Parietal lobe (tissue), 1 donor: ENCODE results near the gene DCST1. TPM values are rescaled to one million over a fixed set of nuclear protein-coding genes. Genes with fewer than 3 reads are reported as not detected.

ENCODE experiments used
- total RNA-seq: library from RNA; depleted of rRNA; stranded (reverse); fragments of >200 nt; gene quantifications from one replicate; pipeline ENCODE4 v1.2.3, GENCODE V29; 2014

DCST1 gene, protein sequence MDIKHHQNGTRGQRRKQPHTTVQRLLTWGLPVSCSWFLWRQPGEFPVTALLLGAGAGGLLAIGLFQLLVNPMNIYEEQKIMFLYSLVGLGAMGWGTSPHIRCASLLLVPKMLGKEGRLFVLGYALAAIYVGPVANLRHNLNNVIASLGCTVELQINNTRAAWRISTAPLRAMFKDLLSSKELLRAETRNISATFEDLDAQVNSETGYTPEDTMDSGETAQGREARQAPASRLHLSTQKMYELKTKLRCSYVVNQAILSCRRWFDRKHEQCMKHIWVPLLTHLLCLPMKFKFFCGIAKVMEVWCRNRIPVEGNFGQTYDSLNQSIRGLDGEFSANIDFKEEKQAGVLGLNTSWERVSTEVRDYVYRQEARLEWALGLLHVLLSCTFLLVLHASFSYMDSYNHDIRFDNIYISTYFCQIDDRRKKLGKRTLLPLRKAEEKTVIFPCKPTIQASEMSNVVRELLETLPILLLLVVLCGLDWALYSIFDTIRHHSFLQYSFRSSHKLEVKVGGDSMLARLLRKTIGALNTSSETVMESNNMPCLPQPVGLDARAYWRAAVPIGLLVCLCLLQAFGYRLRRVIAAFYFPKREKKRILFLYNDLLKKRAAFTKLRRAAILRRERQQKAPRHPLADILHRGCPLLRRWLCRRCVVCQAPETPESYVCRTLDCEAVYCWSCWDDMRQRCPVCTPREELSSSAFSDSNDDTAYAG
- total RNA-seq = not detected

DNA sequence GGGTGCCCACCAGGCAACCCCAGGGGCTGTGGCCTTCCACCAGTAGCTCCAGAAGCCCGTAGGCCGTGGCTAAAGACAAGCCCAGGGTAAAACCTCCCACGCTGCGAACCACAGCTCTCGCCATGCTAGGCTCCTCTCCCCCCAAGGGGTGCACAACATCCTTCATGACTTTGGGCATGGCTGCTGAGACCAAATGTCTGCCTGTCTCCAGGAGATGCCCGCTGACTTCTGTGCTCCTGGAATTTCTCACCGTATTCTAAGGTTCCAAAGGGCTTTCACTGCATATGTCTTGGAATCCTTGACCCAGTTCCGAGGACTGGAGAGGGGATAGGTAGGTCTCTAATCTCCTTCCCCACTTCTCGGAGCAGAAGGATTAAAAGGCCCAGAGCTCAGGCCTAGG, at the start of gene DCST1, which contains the start of gene DCST2:
DCST1 (plus strand) TSS at position 301 of the 400 bp plus-strand sequence. CDS start 213 bp downstream, outside the sequence.
DCST2 (minus strand) TSS at position 258 of the 400 bp plus-strand sequence; CDS start at position 178, 80 bp downstream.

DNA sequence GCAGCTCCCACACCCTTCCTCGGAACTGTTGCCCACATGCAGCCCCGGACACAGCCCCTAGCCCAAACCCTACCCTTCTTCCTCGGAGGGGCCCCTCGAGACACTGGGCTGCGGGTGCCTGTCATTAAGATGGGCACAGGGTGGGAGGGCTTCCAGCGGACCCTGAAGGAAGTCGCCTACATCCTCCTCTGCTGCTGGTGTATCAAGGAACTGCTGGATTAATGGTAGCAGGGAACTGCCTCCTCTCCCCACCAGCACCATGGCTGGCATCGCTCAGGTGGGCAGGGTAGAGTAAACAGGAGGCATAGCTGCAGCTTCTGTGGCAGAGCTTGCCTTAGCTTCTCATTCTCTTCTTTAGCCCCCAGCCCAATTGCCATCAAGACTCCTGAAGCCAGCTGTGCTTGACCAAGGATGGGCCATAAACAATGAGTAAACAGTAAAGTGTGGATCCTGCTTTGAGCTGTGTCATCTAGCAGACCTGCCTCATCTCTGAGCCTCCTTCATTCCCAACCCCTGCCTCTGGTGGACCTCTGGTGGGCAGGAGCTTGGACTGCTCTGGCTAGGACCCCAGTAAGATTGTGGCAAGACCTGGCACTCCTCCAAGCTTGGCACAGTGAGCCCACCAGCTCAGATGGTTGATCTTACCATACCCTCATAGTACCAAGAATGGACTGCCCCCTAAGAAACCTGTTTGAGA, 39.9 kb upstream of the DCST1 start, which contains the start of gene LENEP:
LENEP (plus strand) TSS at position 15 of the 697 bp plus-strand sequence; CDS start at position 37, 22 bp downstream.

DNA sequence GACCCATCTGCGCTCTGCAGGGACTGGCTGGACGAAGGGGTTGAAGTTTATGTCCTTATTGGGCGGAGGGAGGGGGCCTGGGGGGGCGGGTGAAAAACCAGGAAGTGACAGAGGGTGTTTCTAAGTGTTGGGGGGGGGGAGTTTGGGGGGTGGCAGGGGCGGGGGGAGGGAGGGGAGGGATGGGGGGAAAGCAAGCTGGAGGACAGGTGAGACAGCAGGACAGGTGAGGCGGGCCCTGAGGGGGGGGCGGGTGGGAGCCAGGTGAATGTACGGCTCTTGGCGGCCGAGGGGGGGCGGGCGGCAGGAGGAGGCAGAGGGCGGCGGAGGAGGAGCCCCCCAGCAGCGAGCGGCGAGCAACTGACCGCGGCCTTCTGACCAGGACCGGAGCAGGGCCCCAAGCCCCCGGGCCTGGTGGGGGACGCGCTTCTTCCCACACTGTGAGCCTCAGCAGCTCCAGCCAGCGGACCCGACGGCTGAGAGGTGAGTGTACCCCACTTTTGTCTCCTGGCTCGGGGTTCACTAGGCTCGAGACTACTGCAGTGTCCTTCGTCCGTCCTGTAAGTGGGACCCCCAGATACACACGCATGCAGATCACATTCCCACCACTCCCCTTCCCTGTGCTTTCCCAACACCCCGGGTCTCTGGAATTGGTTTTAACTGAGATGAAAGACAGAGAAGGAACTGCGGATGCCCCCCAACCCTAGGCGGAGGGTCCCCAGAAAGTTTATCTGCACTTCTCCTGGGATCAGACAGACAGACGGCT, 31.0 kb upstream of the DCST1 start, which contains the start of gene ZBTB7B:
ZBTB7B (plus strand) TSS at position 339 of the 763 bp plus-strand sequence. CDS start 11,859 bp downstream, outside the sequence.

DNA sequence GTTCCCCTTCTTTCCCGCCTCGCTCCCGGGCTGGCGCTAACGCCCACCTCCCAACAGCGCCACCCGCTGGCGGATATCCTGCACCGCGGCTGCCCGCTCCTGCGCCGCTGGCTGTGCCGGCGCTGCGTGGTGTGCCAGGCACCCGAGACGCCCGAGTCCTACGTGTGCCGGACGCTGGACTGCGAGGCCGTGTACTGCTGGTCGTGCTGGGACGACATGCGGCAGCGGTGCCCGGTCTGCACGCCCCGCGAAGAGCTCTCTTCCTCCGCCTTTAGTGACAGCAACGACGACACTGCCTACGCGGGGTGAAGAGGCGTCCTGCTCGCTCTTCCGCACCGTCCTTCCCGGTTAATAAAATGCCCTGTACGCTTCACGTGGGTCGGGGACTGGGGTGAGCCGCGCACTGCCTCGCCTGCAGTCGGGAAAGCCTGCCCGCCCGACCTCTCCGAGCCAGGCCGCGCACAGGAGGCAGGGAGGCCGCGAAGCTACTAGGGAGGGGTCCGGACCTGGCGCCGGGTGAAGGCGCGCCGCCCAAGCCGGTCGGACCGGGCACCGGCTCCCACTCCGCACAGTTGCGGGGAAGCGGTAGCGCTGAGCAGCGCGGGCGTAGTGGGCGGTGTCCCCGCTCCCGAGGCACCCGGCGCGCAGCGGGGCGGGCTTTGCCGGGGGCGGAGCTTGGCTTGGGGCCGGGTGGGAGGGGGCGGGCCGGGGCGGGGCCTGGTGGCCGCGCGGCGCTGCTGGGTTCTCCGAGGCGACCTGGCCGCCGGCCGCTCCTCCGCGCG, 17.1 kb downstream of the DCST1 start, which contains the start of gene ADAM15:
ADAM15 (plus strand) TSS at position 757 of the 782 bp plus-strand sequence. CDS start 71 bp downstream, outside the sequence.

DNA sequence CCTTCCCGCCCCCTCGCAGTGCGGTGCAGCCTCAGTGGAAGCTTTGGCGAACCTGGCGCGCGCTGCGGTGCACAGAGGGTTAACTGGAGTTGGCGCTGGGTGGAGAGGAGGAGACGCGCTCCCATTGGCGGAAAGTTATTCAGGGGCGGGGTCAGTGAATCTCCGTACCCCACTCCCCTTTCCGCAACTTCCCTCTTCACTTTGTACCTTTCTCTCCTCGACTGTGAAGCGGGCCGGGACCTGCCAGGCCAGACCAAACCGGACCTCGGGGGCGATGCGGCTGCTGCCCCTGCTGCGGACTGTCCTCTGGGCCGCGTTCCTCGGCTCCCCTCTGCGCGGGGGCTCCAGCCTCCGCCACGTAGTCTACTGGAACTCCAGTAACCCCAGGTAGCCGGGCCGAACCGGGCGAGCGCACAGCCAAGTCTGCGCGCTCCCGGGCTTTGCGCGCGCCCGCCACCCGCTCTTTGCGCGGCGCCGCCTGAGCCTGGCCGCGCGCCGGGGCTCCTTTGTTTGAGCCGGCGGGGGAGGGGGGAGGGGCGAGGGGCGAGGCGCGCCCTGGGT, 30.0 kb downstream of the DCST1 start, which contains the start of gene EFNA4:
EFNA4 (plus strand) TSS at position 191 of the 561 bp plus-strand sequence; CDS start at position 275, 84 bp downstream.

DNA sequence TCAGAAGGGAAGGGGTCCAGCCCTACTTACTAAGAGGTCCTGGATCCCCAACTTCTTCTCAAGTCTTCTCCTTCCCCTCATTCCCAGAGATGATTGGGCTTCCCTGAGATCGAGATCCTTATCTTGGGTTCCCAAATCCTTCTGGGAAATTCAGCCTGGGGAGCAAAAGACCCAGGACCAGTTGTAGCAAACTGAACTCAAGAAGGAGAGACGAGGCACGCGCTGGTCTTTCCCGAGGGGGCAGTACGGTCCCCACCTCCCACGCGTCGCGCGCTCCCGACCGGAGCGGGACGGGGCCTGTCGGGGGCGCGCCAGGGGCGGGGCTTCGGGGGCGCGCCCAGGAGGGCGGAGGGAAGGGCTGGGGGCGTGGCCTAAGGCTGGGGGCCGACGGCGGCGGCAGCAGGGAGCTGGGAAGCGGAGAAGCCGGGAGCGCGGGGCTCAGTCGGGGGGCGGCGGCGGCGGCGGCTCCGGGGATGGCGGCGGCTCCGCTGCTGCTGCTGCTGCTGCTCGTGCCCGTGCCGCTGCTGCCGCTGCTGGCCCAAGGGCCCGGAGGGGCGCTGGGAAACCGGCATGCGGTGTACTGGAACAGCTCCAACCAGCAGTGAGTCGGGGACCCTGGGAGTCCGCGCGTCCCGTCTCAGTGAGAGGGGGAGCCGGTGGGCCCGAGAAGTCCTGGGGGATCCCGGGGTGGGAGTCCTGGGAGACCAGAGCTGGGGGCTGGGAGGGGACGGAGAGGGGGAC, 45.0 kb downstream of the DCST1 start, which contains the start of gene EFNA3:
EFNA3 (plus strand) TSS at position 369 of the 741 bp plus-strand sequence; CDS start at position 474, 105 bp downstream.

Other genes with a start within 250 kb of the DCST1 start
- gene KCNN3, start 163.5 kb upstream of the DCST1 start, total RNA-seq = 13.1 TPM
- gene PMVK, start 97.1 kb upstream of the DCST1 start, total RNA-seq = 15.0 TPM
- 20.0 TPM for gene PBXIP1, start 77.7 kb upstream of the DCST1 start, total RNA-seq
- gene PYGO2, start 72.0 kb upstream of the DCST1 start, total RNA-seq = 15.0 TPM
- 8.8 TPM for gene SHC1, start 63.1 kb upstream of the DCST1 start, total RNA-seq
- 15.0 TPM for gene CKS1B, start 59.1 kb upstream of the DCST1 start, total RNA-seq
- gene FLAD1, start 50.5 kb upstream of the DCST1 start, total RNA-seq = 23.8 TPM
- gene LENEP, start 40.2 kb upstream of the DCST1 start, total RNA-seq = 2.5 TPM
- gene ZBTB7B, start 31.0 kb upstream of the DCST1 start, total RNA-seq = 0.94 TPM
- gene DCST2, start within 50 bp of the DCST1 start, total RNA-seq = not detected
- gene ADAM15, start 17.5 kb downstream of the DCST1 start, total RNA-seq = 27.9 TPM
- gene EFNA4, start 29.9 kb downstream of the DCST1 start, total RNA-seq = 0.63 TPM
- gene EFNA3, start 45.0 kb downstream of the DCST1 start, total RNA-seq = 11.3 TPM
- 5.6 TPM for gene EFNA1, start 94.1 kb downstream of the DCST1 start, total RNA-seq
- gene SLC50A1, start 102.0 kb downstream of the DCST1 start, total RNA-seq = 7.5 TPM
- gene DPM3, start 106.7 kb downstream of the DCST1 start, total RNA-seq = 12.5 TPM
- 37.2 TPM for gene KRTCAP2, start 139.5 kb downstream of the DCST1 start, total RNA-seq
- gene TRIM46, start 140.0 kb downstream of the DCST1 start, total RNA-seq = 36.3 TPM
- gene THBS3, start 174.1 kb downstream of the DCST1 start, total RNA-seq = 17.2 TPM
- gene MTX1, start 174.9 kb downstream of the DCST1 start, total RNA-seq = 16.6 TPM
- gene ENTREP3, start 221.7 kb downstream of the DCST1 start, total RNA-seq = 8.8 TPM
- 22.8 TPM for gene SCAMP3, start 228.5 kb downstream of the DCST1 start, total RNA-seq
- gene CLK2, start 239.7 kb downstream of the DCST1 start, total RNA-seq = 46.3 TPM
- gene HCN3, start 243.6 kb downstream of the DCST1 start, total RNA-seq = 27.2 TPM